GM18526 (cell line): ENCODE results near the gene C16orf89.

Experiments
- POLR2A ChIP-seq: IDR thresholded peaks from 3 replicates; pipeline ENCODE4 v1.6.1; 2011; ENCODE audit not compliant: insufficient read length; ENCODE audit errors: extremely low read depth

The C16orf89 gene, protein sequence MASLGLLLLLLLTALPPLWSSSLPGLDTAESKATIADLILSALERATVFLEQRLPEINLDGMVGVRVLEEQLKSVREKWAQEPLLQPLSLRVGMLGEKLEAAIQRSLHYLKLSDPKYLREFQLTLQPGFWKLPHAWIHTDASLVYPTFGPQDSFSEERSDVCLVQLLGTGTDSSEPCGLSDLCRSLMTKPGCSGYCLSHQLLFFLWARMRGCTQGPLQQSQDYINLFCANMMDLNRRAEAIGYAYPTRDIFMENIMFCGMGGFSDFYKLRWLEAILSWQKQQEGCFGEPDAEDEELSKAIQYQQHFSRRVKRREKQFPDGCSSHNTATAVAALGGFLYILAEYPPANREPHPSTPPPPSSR

DNA sequence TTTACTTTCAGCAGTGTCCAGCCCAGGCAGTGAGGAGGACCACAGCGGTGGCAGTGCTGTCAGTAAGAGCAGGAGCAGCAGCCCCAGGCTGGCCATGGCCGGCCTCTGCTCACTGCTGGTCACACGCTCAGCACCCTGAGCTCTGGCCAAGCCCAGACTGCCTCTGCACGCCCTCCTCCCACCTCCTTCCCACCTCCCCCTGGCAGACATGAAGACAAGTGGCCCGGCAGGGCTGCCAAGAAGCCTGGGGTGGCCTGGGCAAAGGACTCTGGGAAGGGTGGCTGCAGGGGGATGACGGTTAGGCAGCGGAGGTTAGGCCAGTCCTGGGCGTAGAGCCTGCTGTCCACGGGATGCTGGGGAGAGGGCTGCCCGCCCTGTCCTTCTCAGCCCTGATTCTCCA is at the start of gene C16orf89:
Gene C16orf89, minus strand, starts transcription at position 144 of the 400 bp plus-strand sequence. Its CDS starts 48 bp downstream, at position 96.
- TF ChIP-seq POLR2A, result no peak

DNA sequence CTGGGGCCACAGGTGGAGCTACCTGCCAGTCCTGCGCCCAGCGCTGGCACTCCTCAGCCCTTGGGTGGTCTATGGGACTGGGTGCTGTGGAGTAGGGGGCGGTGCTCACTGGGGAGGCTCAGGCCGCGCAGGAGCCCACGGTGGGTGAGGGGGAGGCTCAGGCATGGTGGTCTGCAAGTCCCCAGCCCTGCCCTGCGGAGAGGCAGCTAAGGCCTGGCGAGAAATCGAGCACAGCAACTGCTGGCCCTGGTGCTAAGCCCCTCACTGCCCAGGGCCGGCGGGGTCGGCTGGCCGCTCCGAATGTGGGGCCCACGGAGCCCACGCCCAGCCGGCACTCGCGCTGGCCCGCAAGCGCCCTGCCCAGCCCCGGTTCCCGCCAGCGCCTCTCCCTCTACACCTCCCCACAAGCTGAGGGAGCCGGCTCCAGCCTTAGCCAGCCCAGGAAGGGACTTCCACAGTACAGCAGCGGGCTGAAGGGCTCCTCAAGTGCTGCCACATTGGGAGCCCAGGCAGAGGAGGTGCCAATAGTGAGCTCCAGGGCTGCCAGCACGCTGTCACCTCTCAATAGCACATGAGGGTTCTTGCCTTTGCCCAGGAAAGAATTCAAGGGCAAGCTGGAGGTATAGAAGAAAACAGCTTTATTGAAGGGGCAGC is 42.9 kb upstream of the C16orf89 start:
- TF ChIP-seq POLR2A, result no peak

DNA sequence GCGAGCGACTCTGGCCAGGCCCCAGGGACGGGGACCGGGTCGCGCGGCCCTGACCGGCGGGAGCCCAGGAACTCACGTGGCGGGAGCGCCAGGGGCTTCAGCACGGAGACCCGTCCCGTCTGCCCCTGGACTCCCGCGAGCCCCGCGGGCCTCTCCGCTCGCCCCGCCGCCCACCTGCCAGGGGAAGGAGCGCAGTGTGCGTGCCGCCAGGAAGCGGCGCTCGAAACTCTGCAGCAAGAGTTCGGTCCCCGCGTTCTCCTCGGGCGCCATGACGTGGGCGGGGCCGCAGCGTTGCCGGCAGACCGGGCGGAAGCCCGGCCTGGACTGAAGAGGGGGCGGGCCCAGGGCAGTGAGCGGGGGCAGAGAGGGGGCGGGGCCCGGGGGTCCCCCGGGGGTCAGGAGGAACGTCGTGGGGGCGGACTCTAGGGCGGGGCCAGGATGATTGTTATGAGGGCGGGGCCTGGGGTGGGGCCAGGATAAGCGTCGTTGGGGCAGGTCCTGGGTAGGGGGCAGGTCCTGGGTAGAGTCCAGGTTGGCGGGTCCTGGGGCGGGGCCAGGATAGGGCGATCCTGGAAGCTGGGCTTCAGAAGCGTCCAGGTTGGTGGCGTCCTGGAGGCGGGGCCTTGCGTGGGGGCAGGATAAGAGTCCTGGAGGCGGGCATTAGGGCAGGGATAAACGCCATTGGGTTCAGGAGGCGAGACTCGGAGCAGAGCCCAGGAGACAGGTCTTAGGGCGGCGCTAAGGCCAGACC is 31.9 kb upstream of the C16orf89 start, which contains the start of gene EEF2KMT:
Gene EEF2KMT, minus strand, starts transcription at position 326 of the 751 bp plus-strand sequence. Its CDS starts 56 bp downstream, at position 270.
- peak; percentile 25 for TF ChIP-seq POLR2A

DNA sequence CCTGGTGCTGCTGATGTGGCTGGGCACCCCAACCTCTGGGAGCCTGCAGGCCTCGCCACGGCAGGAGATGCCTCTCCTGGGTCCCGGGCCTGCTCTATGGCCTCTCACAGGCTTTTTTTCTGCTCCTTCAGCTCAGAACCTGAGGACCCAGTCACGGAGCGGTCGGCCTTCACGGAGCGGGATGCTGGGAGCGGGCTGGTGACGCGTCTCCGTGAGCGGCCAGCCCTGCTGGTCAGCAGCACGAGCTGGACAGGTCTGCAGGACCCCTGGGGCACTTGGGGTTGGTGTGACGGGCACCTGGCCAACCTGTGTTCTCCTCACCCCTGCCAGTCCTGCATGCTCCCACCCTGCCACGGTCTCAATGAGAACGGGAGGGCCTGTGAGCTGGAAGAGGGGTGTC is 12.9 kb upstream of the C16orf89 start:
- TF ChIP-seq POLR2A, result no peak

DNA sequence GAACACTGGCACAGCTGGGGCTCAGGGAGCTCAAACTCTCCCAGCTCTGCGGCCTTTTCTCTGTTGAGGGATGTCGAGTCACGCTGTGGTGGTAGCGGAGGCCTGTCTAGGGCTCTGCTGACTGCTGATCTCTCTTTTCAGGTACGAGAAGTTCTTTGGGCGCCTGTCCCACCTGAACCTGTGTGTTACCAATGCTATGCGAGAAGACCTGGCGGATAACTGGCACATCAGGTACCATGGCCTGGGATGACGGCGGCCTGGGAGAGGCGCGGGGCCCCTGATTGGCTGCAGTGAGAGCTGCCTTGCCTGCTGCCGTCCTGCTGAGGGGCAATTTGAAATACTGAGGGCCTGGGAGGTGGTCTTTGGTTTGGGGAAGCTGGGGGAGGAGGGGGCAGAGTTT is 11.5 kb upstream of the C16orf89 start:
- TF ChIP-seq POLR2A, result no peak

DNA sequence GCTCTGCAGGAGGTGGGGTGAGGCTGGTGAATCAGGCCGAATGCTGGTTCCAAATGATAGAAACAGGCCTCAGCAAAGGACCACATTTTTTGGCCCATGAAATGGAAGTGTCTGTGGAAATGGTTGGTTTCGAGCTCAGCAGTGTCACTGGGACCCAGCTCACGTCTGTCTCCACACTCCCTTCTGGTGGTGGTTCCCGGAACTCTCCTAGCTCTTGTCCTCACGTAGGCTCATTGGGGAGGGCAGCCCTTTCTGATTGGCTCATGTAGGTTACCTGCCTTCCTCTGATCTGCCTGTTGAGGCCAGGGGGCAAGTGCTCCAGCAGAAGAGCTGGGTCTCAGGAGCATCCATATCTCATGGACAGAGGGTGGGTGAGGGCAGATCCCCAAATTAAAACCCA is 9.9 kb upstream of the C16orf89 start:
- no peak for TF ChIP-seq POLR2A

DNA sequence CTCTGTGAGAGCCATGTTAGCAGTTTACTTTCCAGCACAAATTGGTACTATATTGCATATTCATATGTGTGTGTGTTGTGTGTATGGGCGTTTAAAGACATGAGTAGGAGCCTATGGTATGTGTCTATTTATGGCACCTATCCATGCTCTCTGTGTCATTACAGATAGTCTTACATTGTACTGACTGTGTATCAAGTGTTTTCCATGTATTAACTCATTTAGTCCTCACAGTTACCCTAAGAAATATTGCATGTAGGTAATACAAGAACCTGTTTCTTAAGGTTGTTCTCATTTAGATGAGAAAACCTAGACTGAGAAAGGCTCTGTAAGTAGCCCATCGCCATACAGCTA is 7.5 kb upstream of the C16orf89 start:
- TF ChIP-seq POLR2A, result no peak

DNA sequence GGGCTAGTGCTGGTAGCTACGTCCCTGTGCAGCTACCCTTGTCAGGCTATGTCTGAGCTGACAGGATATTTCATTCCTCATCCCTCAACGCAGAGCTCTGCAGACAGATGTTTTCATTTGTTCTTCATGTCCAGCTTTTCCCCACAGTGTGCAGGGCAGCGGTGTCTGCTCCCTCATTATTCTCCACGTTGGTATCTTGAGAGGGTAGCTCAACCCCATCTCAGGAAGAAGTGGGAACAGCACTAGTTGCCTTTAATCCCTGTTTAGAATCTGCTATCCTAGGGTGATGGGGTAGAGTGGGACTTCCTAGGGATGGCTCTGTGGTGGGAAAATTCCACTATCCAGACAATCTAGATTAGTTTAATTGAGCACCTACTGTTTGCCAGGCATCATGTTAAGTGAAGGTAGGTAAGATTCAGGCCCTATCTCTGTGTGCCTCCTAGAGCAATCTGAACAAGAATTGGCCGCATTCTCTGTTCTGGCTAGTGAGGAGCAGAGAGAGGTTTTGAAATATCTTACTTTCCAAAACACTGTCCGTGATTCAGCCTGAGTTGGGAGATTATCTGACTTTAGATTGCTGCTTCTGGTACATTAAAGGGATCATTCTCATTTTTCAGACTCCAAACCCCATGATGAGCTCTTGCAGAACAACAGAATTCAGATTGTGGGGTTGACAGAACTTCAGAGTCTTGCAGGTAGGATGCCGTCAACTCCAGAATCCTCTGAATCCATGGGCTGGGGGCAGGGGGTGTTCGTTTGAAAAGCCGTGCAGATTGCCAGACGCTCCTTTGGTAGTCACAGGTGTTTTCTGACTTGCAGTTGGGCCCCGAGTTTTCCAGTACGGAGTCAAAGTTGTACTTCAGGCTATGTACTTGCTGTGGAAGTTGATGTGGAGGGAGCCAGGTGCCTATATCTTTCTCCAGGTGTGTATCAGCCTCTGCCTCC is 6.8 kb upstream of the C16orf89 start:
- TF ChIP-seq POLR2A, result no peak

DNA sequence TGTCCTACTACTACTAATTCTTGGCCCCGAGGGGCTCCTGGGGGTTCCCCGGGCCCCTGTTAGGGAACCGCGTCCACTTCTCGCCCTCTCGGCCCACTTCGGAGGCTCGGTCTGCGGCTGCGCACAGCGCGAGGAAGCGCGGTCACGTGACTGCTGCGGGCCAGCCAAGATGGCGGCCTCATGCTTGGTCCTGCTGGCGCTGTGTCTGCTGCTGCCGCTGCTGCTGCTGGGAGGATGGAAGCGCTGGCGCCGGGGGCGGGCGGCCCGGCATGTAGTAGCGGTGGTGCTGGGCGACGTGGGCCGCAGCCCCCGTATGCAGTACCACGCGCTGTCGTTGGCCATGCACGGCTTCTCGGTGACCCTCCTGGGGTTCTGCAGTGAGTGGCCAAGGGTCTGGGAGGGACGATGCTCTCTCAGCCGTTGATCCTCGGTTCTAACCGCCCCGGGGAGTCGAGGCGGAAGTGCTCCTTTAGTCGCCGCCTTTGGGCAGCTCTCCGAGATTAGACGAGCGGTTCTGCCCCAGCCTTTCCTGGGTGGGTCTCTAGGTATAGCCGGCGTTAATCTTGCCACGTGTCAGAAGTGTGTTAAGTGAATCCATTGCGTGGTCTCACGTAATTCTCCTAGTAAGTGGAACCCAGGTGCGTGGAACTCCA is 6.1 kb upstream of the C16orf89 start, which contains the start of gene ALG1:
Gene ALG1, plus strand, starts transcription at position 163 of the 653 bp plus-strand sequence. Its CDS starts 7 bp downstream, at position 170.
- TF ChIP-seq POLR2A, result peak; percentile 97

DNA sequence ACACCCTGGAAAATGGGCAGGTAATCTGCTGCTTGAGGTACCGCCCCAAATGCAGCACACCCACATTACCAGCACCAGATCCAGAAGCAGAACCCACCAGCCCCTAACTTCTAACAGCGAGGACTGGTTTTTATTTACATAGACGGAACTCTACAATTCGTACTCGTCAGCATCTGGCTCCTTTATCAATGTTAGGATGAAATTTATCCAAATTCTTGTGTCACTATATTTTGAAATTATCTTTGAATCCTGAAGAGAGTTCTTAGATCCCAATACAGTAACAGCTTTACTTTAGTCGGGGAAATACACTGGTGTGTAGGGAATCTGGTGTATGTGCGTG is 5.6 kb upstream of the C16orf89 start:
- no peak for TF ChIP-seq POLR2A

DNA sequence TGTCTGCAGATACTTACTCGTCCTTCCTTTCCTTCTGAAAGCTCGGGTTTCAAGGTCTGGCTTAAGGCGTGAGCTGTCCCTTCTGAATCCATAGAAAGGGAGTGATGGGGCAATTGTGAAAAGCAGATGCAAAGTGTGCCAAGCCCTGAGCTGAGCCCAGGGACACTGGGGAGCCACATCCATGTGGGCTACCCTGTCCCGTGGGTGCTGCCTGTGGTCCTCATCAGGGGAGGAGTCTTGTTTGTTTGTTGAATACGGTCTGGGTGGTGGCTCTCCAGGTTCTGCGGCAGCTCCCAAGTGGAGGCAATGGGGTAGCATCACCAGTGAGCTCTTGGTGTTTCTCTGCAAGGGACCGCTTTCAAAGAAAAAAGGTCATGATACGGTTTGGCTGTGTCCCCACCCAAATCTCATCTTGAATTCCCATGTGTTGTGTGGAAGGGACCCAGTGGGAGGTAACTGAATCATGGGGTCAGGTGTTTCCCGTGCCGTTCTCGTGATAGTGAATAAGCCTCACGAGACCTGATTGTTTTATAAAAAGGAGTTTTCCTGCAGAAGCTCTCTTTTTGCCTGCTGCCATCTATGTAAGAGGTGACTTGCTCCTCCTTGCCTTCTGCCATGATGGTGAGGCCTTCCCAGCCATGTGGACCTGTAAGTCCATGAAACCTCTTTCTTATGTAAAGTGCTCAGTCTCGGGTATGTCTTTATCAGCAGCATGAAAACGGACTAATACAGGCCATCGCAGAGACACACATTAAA is 4.9 kb upstream of the C16orf89 start:
- no peak for TF ChIP-seq POLR2A

DNA sequence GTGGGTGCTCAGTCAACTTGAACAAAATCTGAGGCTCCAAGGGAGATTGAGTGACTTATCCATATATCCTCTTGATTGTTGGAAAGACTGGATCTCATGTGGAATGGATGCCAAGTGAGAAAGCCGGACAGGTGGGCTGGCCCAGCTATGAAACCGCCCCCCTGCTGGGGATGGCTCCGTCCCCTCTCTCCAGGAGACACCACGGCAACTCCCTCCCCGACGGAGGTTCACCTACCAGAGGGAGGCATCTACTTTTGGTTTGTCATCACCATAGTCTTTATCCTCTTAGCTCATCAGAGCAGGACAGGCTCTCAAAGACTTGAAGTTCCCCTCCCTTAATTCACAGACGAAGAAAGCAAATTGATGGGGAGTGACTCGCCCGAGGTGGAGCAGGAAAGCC is 4.1 kb upstream of the C16orf89 start:
- no peak for TF ChIP-seq POLR2A

DNA sequence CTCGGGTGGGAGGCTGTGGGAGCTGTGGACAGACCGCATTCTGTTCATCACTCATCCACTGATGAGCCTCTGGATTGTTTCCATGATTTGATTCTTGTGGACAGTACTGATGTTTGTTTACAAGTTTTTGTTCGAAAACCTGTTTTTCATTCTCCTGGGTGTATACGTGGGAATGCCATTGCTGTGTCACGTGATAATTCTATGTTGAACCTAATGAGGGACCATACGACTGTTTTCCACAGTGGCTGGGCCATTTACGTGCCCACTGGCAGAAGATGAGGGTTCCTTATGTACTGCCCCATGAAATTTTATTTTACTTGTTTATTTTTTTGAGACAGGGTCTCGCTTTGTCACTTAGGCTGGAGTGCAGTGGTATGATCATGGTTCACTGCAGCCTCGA is 3.3 kb upstream of the C16orf89 start:
- no peak for TF ChIP-seq POLR2A

DNA sequence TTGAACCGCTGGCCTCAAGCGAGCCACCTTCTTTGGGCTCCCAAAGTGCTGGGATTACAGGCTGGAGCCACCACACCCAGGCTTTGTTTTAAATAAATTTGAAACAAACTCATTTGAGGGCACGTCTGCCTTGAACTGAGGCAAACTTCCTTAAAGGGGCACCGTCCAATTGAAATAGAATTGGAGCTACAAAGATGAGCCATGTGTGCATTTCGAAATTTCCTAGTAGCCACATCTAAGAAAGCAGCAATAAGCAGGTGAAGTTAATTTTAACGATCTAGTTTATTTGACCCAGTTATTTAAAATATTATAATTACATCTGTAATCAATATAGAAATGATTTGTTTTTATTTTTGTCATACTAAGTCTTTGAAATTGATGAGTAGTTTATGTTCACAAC is 755 bp upstream of the C16orf89 start:
- TF ChIP-seq POLR2A, result no peak

DNA sequence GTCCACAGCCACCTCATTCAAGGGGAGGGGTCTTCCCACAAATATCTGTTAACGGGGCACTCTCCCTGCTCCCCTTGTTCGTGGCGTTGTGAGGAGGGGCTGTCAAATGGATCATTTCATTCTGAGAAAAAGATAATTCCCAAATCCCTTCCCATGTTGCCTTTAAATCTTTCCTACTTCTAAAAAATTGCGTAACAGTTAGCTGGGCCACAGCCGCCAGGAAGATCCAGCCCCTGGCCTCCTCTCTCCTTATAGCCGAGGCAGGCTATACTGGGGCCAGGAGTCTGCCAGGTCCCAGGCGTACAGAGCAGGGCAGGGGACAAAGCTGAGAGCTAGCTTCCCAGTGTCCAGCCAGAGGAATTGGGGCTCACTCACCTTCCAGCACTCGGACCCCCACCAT is 430 bp downstream of the C16orf89 start:
- no peak for TF ChIP-seq POLR2A
